Erythroblast (primary cell): ENCODE measurements around the gene SGIP1.

ENCODE experiments used
- GATA1 ChIP-seq: IDR thresholded peaks from 2 replicates; pipeline ENCODE4 v1.6.1; 2011; ENCODE audit warnings: low read depth, mild to moderate bottlenecking, control low read depth, low read length, moderate library complexity
- POLR2A ChIP-seq: IDR thresholded peaks from 2 replicates; pipeline ENCODE4 v1.6.1; 2011; ENCODE audit warnings: mild to moderate bottlenecking, low read length

- TF ChIP-seq POLR2A (no peak), GATA1 (no peak)
Observed at GRCh38 chr1:66750577-66750976, 216.6 kb downstream of the SGIP1 start.
